Measurements from ENCODE around the gene BBS2.
"Not testable (repeated sequence)": the region's sequence is repeated elsewhere in the genome, so short reads cannot be mapped to it uniquely, and the experiment has no call there.

BBS2 gene

DNA sequence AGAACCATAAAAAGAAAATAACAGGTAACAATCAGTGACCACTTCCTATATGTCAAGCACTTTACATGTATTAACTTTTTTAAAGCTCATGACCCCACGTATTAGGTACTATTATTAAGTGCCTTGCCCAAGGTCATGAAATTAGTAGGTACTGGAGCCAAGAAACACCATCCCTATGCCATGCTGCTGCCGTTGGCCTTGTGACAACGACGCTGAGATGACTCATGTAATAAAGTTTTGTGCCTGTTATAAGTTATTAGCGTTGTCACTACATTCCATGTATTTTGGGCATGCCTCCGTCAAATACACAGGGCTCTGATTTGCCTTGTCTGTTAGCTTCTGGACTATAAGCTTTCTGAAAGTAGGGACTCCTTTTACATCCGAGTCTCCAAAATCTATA lies 1.4 kb downstream of the BBS2 start:
- no peak for DNase-seq

DNA sequence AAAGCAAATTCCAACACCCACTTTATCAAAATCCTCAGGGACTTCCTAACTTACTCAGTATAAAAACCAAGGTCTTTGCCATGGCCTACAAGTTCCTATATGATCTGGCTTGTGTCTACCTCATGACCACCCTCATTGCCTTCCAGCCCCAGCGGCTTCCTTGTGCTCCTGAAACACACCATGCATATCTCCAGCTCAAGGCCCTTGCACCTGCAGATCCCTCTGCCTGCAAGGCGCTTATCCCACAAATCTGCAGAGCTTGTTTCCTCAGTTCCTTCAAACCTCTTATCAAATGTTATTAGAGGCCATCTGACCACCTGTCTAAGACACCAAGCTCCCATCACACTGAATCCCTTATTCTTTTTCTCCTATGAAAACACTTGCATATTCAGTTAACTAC lies 2.6 kb downstream of the BBS2 start:
- DNase-seq, result no peak

DNA sequence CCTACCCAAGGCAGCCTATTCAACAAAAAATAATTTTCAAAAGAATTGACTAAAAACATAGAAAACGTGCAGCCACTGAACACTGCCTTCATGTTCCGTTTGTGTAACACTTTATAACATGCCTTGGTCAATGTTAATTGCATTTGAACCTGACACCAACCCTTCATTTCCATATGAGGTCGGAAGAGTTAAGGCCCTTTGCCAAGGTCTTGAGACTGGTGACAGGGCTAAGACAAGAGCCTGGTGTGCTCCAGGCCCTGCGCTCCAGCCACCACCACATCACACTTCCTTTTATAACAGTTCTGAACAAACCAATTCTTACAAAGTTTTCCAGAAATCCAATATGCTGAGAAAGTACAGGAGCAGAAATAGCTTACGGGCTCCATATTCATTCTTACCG lies 4.2 kb downstream of the BBS2 start:
- no peak for DNase-seq

DNA sequence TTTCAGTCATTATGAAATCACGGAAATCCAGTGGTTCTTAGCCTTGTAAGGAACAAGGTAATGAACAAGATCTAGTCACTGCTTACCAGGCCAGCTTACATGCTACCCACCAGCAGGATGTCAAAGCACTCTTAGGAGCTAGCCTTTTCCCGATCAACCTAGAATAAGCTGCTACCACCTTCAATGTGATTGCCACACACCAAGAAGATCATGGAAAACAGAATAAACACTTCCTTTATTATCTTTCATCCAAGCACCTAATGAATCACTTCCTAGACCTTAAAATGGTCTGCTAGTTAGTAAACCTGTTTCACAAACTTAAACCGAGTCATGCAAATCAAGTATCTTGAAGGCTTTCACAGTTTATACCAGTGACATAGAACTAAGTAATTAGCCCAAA lies 5.0 kb downstream of the BBS2 start:
- no peak for DNase-seq

DNA sequence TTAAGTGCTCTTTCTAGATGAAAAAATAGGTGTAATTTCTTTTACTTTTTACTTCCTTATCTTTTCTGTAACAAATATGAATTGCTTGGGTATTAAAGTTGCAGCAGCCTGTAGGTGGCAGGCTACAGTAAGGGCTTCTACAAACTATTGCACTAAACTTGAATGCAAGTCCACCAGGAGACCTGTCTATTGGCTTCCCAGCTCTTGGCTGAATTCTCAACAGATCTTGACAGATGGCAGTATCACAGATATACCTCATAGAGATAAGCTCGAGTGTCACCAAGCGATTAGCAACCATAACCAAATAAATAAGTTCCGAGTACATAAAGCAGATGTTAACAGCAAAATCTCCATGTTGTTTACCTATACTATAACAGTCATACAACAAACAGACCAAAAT lies 5.9 kb downstream of the BBS2 start:
- no peak for DNase-seq

DNA sequence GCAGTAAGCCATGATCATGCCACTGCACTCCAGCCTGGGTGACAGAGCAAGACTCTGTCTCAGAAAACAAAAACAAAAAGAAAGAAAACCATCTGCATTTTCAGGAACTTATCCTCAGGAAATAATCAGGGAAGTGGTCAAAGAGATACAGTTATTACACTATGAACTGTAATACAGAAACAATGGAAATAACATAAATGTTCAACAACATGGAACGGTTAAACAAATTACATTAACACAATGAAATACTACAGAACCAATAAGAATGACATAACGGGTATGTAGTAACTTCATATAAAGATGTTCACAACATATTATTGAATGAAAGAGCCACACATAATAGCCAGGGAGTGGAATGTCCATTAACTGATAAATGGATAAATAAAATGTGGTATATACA lies 6.7 kb downstream of the BBS2 start:
- DNase-seq, result no peak

DNA sequence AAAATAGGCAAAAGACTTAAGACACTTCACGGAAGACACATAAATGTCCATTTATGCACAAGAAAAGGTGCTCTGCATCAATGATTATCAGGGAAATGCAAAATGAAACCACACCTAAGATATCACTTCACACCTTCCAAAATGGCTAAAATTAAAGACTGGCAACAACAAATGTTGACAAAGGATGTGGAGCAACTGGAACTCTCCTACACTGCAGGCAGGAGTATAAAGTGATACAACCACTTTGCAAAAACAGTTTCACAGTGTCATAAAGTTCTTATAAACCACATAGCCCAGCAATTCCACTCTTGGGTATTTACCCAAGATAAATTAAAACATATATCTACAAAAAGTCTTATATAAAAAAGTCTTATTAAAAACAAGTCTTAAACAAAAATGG lies 7.8 kb downstream of the BBS2 start:
- no peak for DNase-seq

DNA sequence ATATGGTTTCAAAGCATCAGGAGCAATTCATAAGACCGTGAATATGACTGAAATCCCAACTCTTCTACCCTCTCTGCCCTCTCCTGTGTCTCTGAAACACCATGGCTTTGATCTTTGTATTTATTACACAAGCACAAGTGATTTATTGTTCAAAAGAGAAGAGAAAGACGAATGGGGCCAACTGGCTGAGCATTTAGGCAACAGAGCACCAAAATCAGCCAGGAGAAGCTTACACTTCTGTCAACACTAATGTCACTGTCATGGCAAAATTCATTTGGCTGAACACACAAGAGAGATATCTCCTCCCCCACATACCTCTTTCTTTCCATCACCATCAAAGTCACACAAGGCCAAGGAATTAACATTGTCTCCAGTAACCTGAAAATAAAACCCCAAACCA lies 9.3 kb downstream of the BBS2 start:
- no peak for DNase-seq

DNA sequence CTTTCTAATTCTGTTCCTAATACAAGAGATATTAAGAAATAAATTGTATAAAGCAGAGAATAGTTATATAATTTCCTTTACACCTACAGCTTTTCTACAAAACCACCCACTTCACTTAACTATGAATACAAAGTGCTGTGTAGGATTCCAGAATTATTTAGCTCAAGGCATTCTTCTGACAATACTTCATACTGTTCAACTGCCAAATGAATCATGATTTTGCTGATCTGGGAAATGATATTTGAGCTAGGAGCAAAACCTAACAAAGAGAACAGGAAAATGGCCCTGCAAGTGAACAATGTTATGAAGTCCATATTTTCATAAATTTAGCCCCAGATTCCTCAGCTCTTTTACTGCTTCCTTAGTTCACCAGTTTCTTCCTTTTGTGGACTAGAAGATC lies 12.9 kb downstream of the BBS2 start:
- no peak for DNase-seq

DNA sequence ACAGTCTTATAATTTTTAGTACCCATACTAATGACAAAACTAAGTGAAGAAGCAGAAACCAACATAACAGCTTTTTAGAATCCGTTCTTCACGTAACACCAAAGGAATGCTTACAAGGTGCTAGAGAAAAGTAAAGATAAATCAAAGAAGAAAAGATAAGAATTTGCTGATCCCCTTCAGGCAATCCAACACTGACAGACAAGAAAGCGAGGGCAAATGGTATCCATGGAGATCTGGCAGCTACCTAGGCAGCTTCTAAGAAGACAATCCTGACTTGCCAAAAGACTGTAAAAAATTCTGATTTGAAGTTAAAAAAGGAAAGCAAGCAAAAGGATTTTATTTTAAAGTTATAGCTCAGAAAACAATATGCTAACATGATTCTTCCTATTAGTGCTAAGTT lies 14.6 kb downstream of the BBS2 start:
- no peak for DNase-seq

DNA sequence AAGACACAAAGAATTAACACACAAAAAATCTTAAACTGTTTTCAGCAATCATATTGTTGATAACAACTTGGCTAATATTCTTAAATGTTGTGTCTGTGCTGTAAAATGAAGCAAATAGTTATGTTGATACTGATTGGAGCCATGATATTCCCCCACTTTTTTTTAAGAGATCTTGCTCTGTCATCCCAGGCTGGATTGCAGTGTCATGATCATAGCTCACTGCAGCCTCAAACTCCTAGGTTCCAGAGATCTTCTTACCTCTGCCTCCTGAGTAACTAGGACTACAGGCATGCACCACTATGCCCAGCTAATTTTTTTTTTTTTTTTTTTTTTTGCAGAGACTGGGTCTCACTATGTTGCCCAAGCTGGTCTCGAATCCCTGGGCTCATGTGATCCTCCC lies 26.0 kb downstream of the BBS2 start:
- DNase-seq, result no peak

DNA sequence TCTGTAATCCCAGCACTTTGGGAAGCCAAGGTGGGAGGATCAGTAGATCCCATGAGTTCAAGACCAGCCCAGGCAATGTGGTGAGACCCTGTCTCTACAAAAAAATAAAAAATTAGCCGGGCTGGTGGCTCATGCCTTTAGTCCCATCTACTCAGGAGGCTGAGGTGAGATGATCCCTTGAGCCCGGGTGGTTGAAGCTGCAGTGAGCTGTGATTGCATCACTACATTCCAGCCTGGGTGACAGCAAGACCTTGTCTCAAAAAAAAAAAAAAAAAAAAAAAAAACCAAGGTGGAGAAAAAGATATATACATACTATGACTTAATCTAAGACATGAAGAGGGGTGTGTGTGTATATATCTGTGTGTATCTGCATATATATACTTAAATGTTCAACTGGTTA lies 26.7 kb downstream of the BBS2 start:
- DNase-seq, result no peak

DNA sequence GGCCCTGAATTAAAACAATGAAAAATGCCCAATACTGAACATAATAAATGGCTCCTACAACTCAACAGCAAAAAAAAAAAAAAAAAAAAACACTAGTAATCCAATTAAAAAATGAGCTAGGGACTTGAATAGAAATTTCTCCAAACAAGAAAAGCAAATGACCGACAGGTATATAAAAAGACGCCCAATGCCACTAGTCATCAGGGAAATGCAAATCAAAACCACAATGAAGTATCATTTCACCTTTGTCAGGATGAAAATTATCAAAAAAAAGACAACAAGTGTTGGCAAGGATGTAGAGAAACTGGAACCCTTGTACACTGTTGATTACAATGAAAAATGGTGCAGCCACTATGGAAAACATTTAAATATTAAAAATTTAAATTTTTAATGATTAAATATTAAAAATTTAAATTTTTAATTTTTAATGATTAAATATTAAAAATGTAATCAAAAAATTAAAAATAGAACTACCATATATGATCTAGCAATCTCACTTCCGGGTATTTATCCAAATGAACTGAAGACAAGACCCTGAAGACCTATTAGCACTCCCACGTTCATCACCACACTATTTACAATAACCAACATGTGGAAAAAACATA lies 28.1 kb downstream of the BBS2 start:
- DNase-seq, result no peak

DNA sequence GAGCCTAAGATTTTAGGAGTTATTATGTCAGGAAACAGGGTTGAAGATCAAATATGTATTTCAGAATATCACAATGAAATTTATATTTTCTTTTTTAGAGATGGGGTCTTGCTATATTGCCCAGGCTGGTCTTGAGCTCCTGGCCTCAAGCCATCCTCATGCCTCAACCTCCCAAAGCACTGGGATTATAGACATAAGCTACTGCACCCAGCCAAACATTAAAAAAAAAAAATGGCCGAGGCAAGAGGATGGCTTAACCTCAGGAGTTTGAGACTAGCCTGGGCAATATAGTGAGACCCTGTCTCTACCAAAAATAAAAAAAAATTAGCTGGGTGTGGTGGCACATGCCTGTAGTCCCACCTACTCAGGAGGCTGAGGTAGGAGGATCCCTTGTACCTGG lies 31.0 kb downstream of the BBS2 start:
- not testable (repeated sequence) for DNase-seq

DNA sequence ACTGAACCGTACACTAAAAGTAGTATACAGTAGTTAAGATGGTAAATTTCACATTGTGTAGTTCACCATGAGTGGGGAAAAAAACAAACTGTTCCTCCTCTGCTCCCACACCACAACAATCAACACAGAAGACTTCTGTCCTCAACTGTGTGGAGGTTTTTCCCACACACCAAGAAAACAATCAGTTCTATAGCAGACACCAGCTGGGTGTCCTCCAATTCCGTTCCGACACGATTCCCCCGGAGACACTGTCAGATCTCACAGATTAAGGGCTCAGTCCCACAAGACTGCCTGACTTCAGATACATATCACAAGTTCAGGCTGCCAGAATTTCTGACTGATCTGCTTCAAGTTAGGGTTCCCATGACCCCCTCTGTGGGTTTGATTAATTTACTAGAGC lies 31.8 kb downstream of the BBS2 start:
- DNase-seq, result no peak

DNA sequence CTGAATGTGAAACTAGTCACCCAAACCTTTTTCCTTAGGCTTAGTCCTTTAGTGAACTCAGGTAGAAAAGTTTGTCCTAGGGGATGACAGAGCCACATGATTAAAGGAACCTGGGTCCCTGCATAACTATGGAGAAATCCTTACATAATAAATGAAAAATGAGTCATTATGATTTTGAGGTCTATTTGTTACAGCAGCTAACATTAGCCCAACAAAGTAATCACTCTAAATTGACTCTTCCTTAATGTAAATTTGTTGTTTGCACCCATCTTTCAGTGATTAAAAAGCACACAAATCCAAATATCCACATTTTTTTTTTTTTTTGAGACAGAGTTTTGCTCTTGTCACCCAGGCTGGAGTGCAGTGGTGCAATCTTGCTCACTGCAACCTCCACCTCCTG lies 36.4 kb downstream of the BBS2 start:
- DNase-seq, result no peak

DNA sequence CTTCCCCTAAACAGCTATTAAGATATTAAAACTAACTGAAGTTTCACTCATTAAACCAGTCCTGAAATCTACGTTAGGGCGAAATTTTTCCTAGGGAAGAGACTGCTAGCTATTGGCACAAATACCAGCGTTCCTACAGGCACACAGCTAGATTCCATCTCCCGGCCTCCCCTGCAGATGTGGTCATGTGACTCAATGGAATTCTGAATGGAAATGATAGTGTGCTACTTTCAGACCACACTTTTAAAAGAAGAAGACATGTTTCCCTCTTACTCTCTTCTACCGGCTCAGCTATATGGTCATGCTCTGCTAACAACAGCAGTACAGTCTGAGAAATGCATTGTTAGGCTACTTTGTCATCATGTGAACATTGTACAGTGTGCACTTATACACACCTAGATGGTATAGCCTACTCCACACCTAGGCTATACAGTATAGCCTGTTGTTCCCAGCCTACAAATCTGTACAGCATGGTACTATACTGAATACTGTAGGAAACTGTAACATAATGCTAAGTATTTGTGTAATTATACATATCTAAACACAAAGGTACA lies 37.1 kb downstream of the BBS2 start:
- no peak for DNase-seq

DNA sequence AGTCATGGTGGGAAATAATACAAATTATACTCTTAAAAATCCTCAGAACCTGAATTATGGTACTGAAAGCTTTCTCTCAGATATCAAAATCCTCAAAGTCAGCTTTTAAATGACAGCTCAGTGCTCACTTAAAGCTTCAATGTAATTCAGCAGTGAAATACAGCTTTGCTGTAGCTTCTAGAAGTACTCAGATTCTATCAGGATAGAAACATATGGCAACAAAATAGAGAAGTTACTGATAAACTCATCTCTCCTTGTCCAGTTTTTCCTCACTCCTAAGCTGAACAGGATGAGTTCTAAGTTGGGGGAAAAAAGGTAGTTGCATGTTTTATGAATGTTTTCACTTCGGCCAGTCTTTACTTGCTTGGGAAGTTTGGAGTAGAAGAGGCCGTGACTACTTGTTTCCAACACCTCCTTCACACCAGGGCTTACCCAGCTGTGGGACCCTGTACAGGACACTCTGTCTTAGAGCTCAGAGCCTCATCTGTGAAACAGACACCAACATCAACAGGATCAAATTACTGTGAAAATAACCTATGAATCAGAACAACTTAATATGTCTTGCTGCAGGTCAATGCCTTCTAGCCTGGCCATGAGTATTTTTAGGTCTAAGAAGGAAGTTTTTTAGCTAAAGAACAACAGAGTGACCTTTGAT lies 38.2 kb downstream of the BBS2 start:
- DNase-seq, result no peak

DNA sequence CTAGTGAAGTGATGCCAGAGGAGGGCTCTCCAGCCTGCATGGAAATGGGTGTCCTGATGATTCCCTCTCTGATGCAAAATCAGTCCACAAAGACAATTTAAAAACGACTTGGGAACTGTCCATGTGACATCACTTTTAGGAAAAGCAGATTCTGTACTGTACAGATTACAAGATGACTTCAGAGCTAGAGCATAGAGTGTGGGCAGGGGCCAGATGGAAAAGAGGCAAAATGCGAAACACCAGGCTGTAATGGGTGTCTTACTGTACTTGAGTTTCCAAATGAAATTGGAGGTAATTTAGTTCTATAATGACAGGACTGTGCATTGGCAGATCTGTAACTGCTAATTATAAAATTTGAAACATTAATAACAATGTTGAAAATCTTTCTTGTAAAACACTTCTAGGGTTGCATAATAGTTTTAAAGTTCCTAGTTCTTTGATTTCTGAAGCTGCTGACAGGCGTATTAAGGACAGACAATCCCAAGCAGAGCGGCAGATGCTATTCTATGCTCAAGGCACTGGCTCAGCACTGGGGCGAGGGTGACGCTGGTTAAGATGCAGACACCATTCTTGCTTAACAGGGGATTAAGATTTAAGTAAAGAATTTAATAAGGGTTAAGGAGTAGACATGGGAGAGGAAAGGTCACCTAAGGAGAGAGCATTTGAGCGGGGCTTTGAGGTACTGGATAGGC lies 38.9 kb downstream of the BBS2 start:
- no peak for DNase-seq

DNA sequence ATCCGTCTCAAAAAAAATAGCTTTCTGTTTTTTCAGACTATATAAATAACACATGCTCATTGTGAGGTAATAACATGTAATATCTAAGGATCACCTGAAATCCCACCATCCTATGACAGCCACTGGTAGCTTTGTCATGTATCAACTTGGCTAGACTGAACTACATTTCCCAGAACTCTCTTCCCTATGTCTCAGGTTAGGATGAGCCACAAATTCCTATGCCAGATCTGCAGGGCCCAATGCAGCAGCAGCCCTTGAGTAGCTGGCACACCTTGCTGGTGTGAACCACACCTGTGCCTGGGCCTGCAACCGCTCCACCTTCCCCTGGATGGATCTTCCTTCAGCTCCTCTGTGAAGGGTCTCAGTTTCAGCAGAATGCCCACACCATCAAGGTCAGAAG lies 40.4 kb downstream of the BBS2 start:
- DNase-seq, result no peak

DNA sequence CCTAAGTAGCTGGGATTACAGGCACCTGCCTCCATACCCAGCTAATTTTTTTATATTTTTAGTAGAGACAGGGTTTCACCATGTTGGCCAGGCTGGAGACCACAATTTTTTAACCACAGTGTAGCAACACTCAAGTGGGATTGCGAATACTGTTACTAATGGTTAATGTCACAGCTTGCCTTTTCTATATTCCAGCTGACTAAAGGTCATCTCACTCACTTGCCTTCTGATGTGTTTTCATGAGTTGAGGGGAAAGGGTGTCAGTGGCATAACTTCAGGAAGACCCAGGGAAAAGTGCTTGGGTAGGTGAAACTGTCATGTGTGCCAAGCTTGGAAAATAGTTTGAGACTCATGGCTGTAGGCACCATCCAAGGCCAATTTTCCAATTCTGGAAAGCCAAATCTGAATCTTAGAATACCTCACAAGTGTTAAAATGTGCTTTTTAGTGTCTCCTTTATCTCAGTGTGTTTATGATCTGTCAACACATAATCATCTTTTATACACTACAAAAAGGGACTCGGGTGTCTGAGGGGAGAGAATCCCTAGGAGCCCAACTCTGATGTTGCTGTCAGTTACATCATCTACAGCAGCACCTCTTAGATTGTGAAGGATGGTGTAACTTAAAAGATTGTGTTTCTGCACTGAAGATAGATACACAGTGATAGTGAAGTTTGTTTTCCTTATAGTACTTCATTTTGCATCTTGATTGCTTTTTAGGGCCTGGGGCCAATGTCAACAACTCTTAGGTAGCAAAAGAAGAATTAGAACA lies 41.4 kb downstream of the BBS2 start:
- no peak for DNase-seq

DNA sequence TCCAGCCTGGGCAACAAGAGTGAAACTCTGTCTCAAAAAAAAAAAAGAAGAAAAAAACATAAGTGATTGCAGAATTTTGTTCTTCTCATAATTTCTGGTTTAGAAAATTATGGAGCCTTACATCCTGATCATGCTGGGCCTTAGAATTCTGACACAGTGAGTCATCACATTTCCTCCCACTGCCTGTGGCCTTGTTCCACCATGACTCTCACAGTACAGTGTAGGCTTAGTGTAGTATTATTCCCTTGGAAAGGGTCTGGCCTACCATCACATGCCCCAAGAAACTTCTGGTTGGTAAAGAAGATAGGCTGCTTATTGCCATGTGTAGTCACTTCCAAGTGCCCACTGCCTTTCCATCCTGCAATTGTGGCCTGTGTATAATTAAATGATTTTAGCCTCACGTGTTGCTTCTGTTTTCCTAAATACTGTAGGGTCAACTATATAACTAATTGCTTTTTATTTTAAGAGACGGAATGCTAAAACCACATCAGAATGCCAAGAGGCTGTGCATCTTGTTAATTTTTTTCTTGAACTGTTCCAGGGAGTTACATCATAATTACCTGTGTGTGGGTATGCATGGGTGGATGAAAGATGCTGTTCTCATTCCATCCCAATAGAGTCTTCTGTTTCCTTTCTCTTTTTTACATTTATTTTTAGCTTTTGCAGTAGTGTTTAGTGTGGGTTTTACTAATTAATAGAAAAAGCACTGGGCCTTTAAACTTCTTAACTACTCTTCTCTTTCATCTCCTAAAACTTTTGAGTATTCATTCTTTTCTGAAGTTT lies 42.5 kb downstream of the BBS2 start:
- DNase-seq, result peak; percentile 28

DNA sequence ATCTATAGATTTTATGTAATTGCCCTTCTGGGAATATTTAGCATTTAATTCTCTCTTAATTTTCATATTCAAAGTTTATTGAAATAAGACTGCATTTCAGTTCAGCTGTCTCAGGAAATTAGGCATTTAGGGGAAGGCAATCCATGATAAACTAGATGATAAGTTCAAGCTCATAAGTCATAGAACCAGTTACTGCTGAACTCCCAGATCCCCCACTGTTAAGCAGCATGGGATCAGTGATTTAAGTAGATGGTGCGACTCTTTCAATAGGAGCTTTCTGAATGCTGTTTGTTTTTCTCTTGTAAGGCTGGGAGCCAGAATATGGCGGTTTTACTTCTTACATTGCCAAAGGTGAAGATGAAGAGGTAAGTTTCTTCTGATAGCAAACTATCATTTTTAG lies 44.6 kb downstream of the BBS2 start:
- DNase-seq, result no peak

Measured in 8988T (cell line).